MM.1S (cell line): ENCODE data around the gene TMEM92.

Experiments used
- CTCF ChIP-seq: fragments of 300-600 bp; sonication (generic); IDR thresholded peaks from 2 replicates; pipeline ENCODE4 v1.5.1; 2016; ENCODE audit warnings: antibody characterized with exemption, low read length, mixed read lengths
- EZH2 ChIP-seq: fragments of 300-600 bp; sonication (generic); optimal IDR thresholded peaks from 2 replicates; pipeline ENCODE3; 2017; ENCODE audit warnings: low read depth, mild to moderate bottlenecking, antibody characterized with exemption, low read length, mixed read lengths

- TF ChIP-seq CTCF (no peak), EZH2 (no peak)
Measured at GRCh38 chr17:50278526-50279180, 4.4 kb downstream of the TMEM92 start.
